Breast epithelium (tissue), 3 donors: ENCODE measurements around the gene CHPF.

Source experiments
- CTCF ChIP-seq, 3 donors: fragments of 450-650 bp; IDR thresholded peaks; one replicate each; pipeline ENCODE4 v1.5.1; 2016 to 2017; ENCODE audit warnings: antibody characterized with exemption in 3 of 3, mild to moderate bottlenecking in 3 of 3, moderate library complexity in 3 of 3
- POLR2AphosphoS5 ChIP-seq, 3 donors: sonication (generic); formaldehyde crosslinking; IDR thresholded peaks; one replicate each; pipeline ENCODE4 v1.6.1; 2017; ENCODE audit warnings: antibody characterized with exemption in 3 of 3

- TF ChIP-seq CTCF (IDR thresholded peaks at IDR 0.05) (no peak), POLR2AphosphoS5 (IDR thresholded peaks at IDR 0.05) (no peak)
Observed at GRCh38 chr2:219570194-219570923, 26.8 kb upstream of the CHPF start.
